OCI-LY7 (cell line): ENCODE measurements around the gene FOXK1. TPM values are rescaled to one million over a fixed set of nuclear protein-coding genes. Genes with fewer than 3 reads are reported as not detected.

Source experiments
- BruUV-seq: library from RNA; stranded (reverse); fragments of 400-500 nt; replicated peaks from 2 replicates; lab custom pipeline; 2021; lab: Mats Ljungman, UMichigan
- CTCF ChIA-PET: fragments of 300-600 bp; sonication (Branson Sonifier 250); formaldehyde crosslinking; loops from one replicate; lab custom pipeline; 2022; ENCODE audit warnings: antibody characterized with exemption; ENCODE audit not compliant: unreplicated experiment; lab: Charles Lee
- POLR2A ChIA-PET: fragments of 300-600 bp; sonication (Branson Sonifier 250); formaldehyde crosslinking; loops from one replicate; lab custom pipeline; 2022; ENCODE audit warnings: antibody characterized with exemption; lab: Charles Lee
- DNase-seq: peaks from one replicate; pipeline ENCODE4 v3.0.0-alpha.2; 2015; ENCODE audit warnings: low spot score
- H2AFZ ChIP-seq: fragments of 200-600 bp; sonication (generic), shearing (Covaris generic); 2 replicates; pipeline ENCODE4 v1.6.1; 2014; ENCODE audit warnings: mild to moderate bottlenecking, antibody characterized with exemption, low read length, moderate library complexity
- H3K27ac ChIP-seq: fragments of 200-600 bp; sonication (generic); 2 replicates; pipeline ENCODE4 v1.5.1; 2014; ENCODE audit warnings: mixed run types, low read depth, mild to moderate bottlenecking, moderate library complexity, low read length, inconsistent platforms; ENCODE audit not compliant: poor library complexity, severe bottlenecking
- H3K36me3 ChIP-seq: fragments of 200-600 bp; sonication (generic); 2 replicates; pipeline ENCODE4 v1.6.1; 2014; ENCODE audit warnings: mild to moderate bottlenecking, antibody characterized with exemption, low read length, moderate library complexity, mixed read lengths; ENCODE audit not compliant: insufficient read depth
- H3K4me1 ChIP-seq: fragments of 200-600 bp; sonication (generic); 2 replicates; pipeline ENCODE4 v1.5.1; 2014; ENCODE audit warnings: mild to moderate bottlenecking, low read length; ENCODE audit not compliant: insufficient read depth, poor library complexity, severe bottlenecking
- H3K4me2 ChIP-seq: fragments of 200-600 bp; sonication (generic); 2 replicates; pipeline ENCODE4 v1.6.1; 2014; ENCODE audit warnings: mild to moderate bottlenecking, low read length
- H3K4me3 ChIP-seq: fragments of 200-600 bp; sonication (generic); 2 replicates; pipeline ENCODE4 v1.5.1; 2014; ENCODE audit warnings: mild to moderate bottlenecking, low read depth, low read length; ENCODE audit not compliant: poor library complexity, severe bottlenecking
- H3K79me2 ChIP-seq: fragments of 200-600 bp; sonication (generic); 2 replicates; pipeline ENCODE4 v1.6.1; 2016; ENCODE audit warnings: low read depth, mild to moderate bottlenecking, low read length, moderate library complexity, mixed read lengths; ENCODE audit not compliant: insufficient read depth
- H3K9me2 ChIP-seq: fragments of 200-600 bp; sonication (generic); 2 replicates; pipeline ENCODE4 v1.6.1; 2016; ENCODE audit warnings: mild to moderate bottlenecking, low read length, mixed read lengths; ENCODE audit not compliant: insufficient read depth
- H3K9me3 ChIP-seq: fragments of 200-600 bp; sonication (generic); 2 replicates; pipeline ENCODE4 v1.6.1; 2014; ENCODE audit warnings: mild to moderate bottlenecking, mixed run types, low read length, mixed read lengths
- H4K20me1 ChIP-seq: fragments of 200-600 bp; sonication (generic); 2 replicates; pipeline ENCODE4 v1.6.1; 2014; ENCODE audit warnings: mild to moderate bottlenecking, antibody characterized with exemption, low read length, moderate library complexity, mixed read lengths; ENCODE audit not compliant: insufficient read depth
- EZH2phosphoT487 ChIP-seq: fragments of 200-600 bp; sonication (generic); IDR thresholded peaks from 2 replicates; pipeline ENCODE4 v1.6.1; 2018; ENCODE audit warnings: low read depth, borderline replicate concordance, mild to moderate bottlenecking, mixed run types, antibody characterized with exemption, low read length, moderate library complexity, mixed read lengths
- intact Hi-C: fragments of 100-400 bp; cut with micrococcal nuclease; formaldehyde crosslinking; loops from one replicate; pipeline ENCODE4 v1.10.0; 2022; ENCODE audit not compliant: unreplicated experiment
- total RNA-seq, 2 experiments: library from RNA; depleted of rRNA in 1 of 2; stranded (reverse); fragments of >200 nt in 1 of 2; shearing (Covaris generic) in 1 of 2; gene quantifications; 2 replicates each; pipeline ENCODE4 v1.2.3, GENCODE V29; 2014 to 2022
- TF ChIP-seq, protein P1 (sequence below): fragments of 200-600 bp; sonication (generic); conservative IDR thresholded peaks from 2 replicates; pipeline ENCODE4 v1.5.1; 2014; ENCODE audit warnings: mild to moderate bottlenecking, antibody characterized with exemption, low read length, moderate library complexity, mixed read lengths

The FOXK1 gene
- total RNA-seq, 2 experiments from 2014 or later: 17.3 to 34.5 TPM

DNA sequence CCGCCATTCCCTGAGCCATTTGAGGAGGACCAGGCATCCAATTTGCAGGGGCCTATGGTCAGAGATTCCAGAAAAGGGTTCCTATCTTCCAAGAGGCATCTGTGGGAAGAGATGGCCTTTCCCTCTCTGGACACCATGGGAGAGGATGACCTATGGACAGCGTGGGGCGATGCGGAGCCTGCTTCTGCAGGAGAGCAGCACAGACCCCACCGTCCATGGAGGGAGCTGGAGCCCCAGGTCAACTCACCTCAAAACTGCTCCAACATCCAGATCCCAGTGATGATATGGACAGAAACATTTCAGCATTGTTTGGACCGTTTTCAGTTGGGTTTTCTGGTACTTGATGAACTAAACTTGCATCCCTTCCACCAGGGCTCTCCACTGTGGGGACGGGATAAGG lies 34.0 kb upstream of the FOXK1 start:
- H3K4me3 ChIP-seq: no peak overlapping the region
- TF ChIP-seq EZH2phosphoT487: no peak
- TF ChIP-seq, protein P1, sequence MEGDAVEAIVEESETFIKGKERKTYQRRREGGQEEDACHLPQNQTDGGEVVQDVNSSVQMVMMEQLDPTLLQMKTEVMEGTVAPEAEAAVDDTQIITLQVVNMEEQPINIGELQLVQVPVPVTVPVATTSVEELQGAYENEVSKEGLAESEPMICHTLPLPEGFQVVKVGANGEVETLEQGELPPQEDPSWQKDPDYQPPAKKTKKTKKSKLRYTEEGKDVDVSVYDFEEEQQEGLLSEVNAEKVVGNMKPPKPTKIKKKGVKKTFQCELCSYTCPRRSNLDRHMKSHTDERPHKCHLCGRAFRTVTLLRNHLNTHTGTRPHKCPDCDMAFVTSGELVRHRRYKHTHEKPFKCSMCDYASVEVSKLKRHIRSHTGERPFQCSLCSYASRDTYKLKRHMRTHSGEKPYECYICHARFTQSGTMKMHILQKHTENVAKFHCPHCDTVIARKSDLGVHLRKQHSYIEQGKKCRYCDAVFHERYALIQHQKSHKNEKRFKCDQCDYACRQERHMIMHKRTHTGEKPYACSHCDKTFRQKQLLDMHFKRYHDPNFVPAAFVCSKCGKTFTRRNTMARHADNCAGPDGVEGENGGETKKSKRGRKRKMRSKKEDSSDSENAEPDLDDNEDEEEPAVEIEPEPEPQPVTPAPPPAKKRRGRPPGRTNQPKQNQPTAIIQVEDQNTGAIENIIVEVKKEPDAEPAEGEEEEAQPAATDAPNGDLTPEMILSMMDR: no peak
- CTCF ChIA-PET: no interaction called here
- no peak overlapping the region for H2AFZ ChIP-seq
- no peaks in the 10 kb centered on the region for H3K79me2 ChIP-seq
- no peaks in the 10 kb centered on the region for H3K9me2 ChIP-seq
- no peaks in the 10 kb centered on the region for H3K36me3 ChIP-seq
- POLR2A ChIA-PET: no interaction called here
- H4K20me1 ChIP-seq: no peaks in the 10 kb centered on the region
- no peaks in the 10 kb centered on the region for H3K9me3 ChIP-seq
- no peak overlapping the region for H3K4me2 ChIP-seq
- intact Hi-C loops: no loop called here
- no peak for DNase-seq
- no TSS peak for BruUV-seq
- no peak overlapping the region for H3K27ac ChIP-seq
- no peaks in the 10 kb centered on the region for H3K4me1 ChIP-seq

DNA sequence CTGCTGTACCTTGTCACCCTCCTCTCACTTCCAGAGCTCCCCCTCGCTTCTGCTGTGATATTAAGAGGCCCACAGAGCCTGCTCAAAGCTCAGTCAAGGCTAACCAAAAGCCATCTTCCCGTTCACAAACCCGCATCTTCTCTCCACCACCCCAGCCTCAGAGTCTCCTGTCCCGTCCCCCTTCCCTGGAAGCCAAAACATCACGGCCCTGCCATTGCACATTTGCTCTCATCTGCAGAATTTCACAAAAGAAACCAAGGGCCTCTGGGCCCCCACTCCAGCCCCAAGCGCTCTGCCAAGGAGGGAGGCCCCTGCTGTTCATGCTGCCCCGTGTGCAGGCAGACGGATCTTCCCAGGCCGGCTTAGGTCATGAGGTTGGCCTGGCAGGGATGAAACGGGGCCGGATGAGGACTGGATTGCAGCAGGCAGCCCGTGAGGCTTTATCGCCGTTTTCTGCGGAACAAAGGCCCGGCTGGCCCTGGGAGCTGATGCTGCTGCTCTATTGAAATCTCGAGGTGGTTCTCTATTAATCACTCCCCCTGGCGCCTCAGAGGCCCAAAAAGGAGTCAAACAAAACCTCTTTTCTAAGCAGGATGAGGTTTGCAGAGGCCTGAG lies 31.6 kb upstream of the FOXK1 start:
- BruUV-seq: no TSS peak
- H3K27ac ChIP-seq: no peak overlapping the region
- intact Hi-C loops: no loop called here
- H3K9me3 ChIP-seq: no peaks in the 10 kb centered on the region
- CTCF ChIA-PET: no interaction called here
- H4K20me1 ChIP-seq: no peaks in the 10 kb centered on the region
- no peak overlapping the region for H3K4me2 ChIP-seq
- no peaks in the 10 kb centered on the region for H3K4me1 ChIP-seq
- TF ChIP-seq EZH2phosphoT487: no peak
- TF ChIP-seq, protein P1: no peak
- no peak overlapping the region for H3K4me3 ChIP-seq
- no peak for DNase-seq
- POLR2A ChIA-PET: interaction anchor here (0.7 kb wide), 1 partner anchor 81 kb away, joined by 4 read pairs; no protein-coding TSS in a partner anchor
- no peaks in the 10 kb centered on the region for H3K36me3 ChIP-seq
- no peak overlapping the region for H2AFZ ChIP-seq
- no peaks in the 10 kb centered on the region for H3K9me2 ChIP-seq
- no peaks in the 10 kb centered on the region for H3K79me2 ChIP-seq

DNA sequence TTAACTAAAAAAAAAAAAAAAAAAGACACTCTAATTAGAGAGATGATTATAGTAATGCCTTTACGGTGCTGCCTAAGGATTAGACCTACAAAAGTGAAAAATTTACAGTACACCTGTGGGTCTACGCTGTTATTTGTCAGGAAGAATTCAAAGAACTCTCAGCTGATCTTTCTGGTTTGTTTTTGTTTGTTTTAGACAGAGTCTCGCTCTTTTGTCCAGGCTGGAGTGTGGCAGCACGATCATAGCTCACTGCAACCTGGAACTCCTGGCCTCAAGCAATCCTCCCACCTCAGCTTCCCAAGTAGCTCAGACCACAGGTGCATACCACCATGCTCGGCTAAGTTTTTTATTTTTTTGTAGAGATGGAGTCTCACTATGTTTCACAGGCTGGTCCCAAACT lies 28.3 kb upstream of the FOXK1 start:
- no peak for DNase-seq
- CTCF ChIA-PET: no interaction called here
- POLR2A ChIA-PET: interaction anchor here (0.6 to 0.8 kb wide), 5 partner anchors 8 to 733 kb away, joined by 3 to 5 read pairs (median 3); no protein-coding TSS in a partner anchor
- Histone ChIP-seq H3K4me3 (no peak overlapping the region), H4K20me1 (no peaks in the 10 kb centered on the region), H2AFZ (no peak overlapping the region), H3K36me3 (no peaks in the 10 kb centered on the region), H3K4me2 (no peak overlapping the region), H3K79me2 (no peaks in the 10 kb centered on the region), H3K4me1 (no peaks in the 10 kb centered on the region), H3K9me2 (no peaks in the 10 kb centered on the region), H3K27ac (no peak overlapping the region), H3K9me3 (peaks cover 10% of the 10 kb centered on the region; the same call in 1 of the 2 replicates)
- intact Hi-C loops: no loop called here
- TF ChIP-seq, protein P1: no peak
- TF ChIP-seq EZH2phosphoT487: no peak
- no TSS peak for BruUV-seq
